IMR-90 (cell line): ENCODE results near the gene CEP290. TPM values are rescaled to one million over a fixed set of nuclear protein-coding genes. Genes with fewer than 3 reads are reported as not detected.

Experiments
- ATAC-seq: fragments of 200-7000 bp; cut with Tn5 transposase; 2 replicates; pipeline ENCODE4 v1.9.1; 2020; ENCODE audit warnings: low read depth, mild to moderate bottlenecking, moderate library complexity
- BruUV-seq: library from RNA; stranded (reverse); fragments of 400-500 nt; replicated peaks from 2 replicates; lab custom pipeline; 2021; lab: Mats Ljungman, UMichigan
- CTCF ChIA-PET: fragments of 300-600 bp; formaldehyde crosslinking; extraction: SDS; loops from one replicate; lab custom pipeline; 2021; ENCODE audit warnings: antibody characterized with exemption; lab: Yijun Ruan, JAX
- POLR2A ChIA-PET: fragments of 300-600 bp; sonication (Branson Sonifier 250); formaldehyde crosslinking; loops from one replicate; lab custom pipeline; 2022; ENCODE audit warnings: antibody characterized with exemption; ENCODE audit not compliant: unreplicated experiment; lab: Charles Lee
- DNase-seq: peaks from one replicate; pipeline ENCODE4 v3.0.0; 2013
- H2AFZ ChIP-seq: replicated peaks from 2 replicates; pipeline ENCODE3; 2013; ENCODE audit warnings: low read length, mild to moderate bottlenecking; ENCODE audit not compliant: poor library complexity
- H2AK5ac ChIP-seq: 2 replicates; pipeline ENCODE4 v1.6.1; 2013; ENCODE audit warnings: low read depth, low read length, inconsistent platforms
- H2AK9ac ChIP-seq: replicated peaks from 2 replicates; pipeline ENCODE3; 2013; ENCODE audit warnings: mild to moderate bottlenecking, low read depth, low read length, moderate library complexity; ENCODE audit not compliant: poor library complexity
- H2BK120ac ChIP-seq: 2 replicates; pipeline ENCODE4 v1.6.1; 2013; ENCODE audit warnings: low read depth, low read length, inconsistent platforms
- H2BK15ac ChIP-seq: 3 replicates; pipeline ENCODE4 v1.6.1; 2013; ENCODE audit warnings: low read depth, low read length, inconsistent platforms
- H2BK20ac ChIP-seq: 2 replicates; pipeline ENCODE4 v1.6.1; 2013; ENCODE audit warnings: low read depth, mild to moderate bottlenecking, inconsistent platforms, low read length, moderate library complexity
- H2BK5ac ChIP-seq: 2 replicates; pipeline ENCODE4 v1.6.1; 2013; ENCODE audit warnings: mild to moderate bottlenecking, low read depth, low read length, inconsistent platforms; ENCODE audit not compliant: poor library complexity, severe bottlenecking
- H3K14ac ChIP-seq: replicated peaks from 2 replicates; pipeline ENCODE4 v1.6.1; 2013; ENCODE audit warnings: low read depth, low read length, inconsistent platforms
- H3K18ac ChIP-seq: 2 replicates; pipeline ENCODE4 v1.6.1; 2013; ENCODE audit warnings: low read depth, low read length, control low read depth
- H3K23ac ChIP-seq: 2 replicates; pipeline ENCODE4 v1.6.1; 2013; ENCODE audit warnings: low read depth, low read length, inconsistent platforms
- H3K27ac ChIP-seq: 2 replicates; pipeline ENCODE4 v1.5.1; 2013; ENCODE audit warnings: mild to moderate bottlenecking, control low read depth, low read length; ENCODE audit not compliant: insufficient read depth
- H3K27me3 ChIP-seq: 2 replicates; pipeline ENCODE4 v1.6.1; 2013; ENCODE audit warnings: low read length; ENCODE audit not compliant: control insufficient read depth, insufficient read depth
- H3K36me3 ChIP-seq: 2 replicates; pipeline ENCODE4 v1.6.1; 2013; ENCODE audit warnings: low read length, mixed read lengths; ENCODE audit not compliant: control insufficient read depth, insufficient read depth
- H3K4ac ChIP-seq: 2 replicates; pipeline ENCODE4 v1.6.1; 2013; ENCODE audit warnings: low read depth, low read length, inconsistent platforms
- H3K4me1 ChIP-seq: 2 replicates; pipeline ENCODE4 v1.6.1; 2013; ENCODE audit warnings: low read length, mixed read lengths; ENCODE audit not compliant: control insufficient read depth, insufficient read depth
- H3K4me2 ChIP-seq: 2 replicates; pipeline ENCODE4 v1.6.1; 2013; ENCODE audit warnings: low read depth, mild to moderate bottlenecking, control low read depth, low read length, moderate library complexity
- H3K4me3 ChIP-seq: 2 replicates; pipeline ENCODE4 v1.5.1; 2013; ENCODE audit warnings: low read depth, mild to moderate bottlenecking, control low read depth, low read length, moderate library complexity; ENCODE audit not compliant: insufficient read depth
- H3K56ac ChIP-seq: 2 replicates; pipeline ENCODE4 v1.6.1; 2013; ENCODE audit warnings: low read length, inconsistent platforms; ENCODE audit not compliant: insufficient read depth; ENCODE audit errors: extremely low read depth
- H3K79me1 ChIP-seq, 2 experiments: 2 replicates each; pipeline ENCODE4 v1.6.1; 2013; ENCODE audit warnings: low read length in 2 of 2, inconsistent platforms in 1 of 2, low read depth in 1 of 2
- H3K9ac ChIP-seq: 2 replicates; pipeline ENCODE4 v1.6.1; 2013; ENCODE audit warnings: low read depth, low read length, control low read depth
- H3K9me1 ChIP-seq: 2 replicates; pipeline ENCODE4 v1.6.1; 2013; ENCODE audit warnings: low read length, inconsistent platforms; ENCODE audit not compliant: insufficient read depth
- H3K9me3 ChIP-seq: 2 replicates; pipeline ENCODE4 v1.6.1; 2013; ENCODE audit warnings: low read length; ENCODE audit not compliant: control insufficient read depth, insufficient read depth
- H4K20me1 ChIP-seq: 2 replicates; pipeline ENCODE4 v1.6.1; 2013; ENCODE audit warnings: low read length, inconsistent platforms; ENCODE audit not compliant: insufficient read depth
- H4K5ac ChIP-seq: 2 replicates; pipeline ENCODE4 v1.6.1; 2013; ENCODE audit warnings: mild to moderate bottlenecking, low read depth, low read length, control low read depth
- H4K8ac ChIP-seq, 2 experiments: 2 replicates each; pipeline ENCODE4 v1.6.1; 2013; ENCODE audit warnings: low read depth in 2 of 2, low read length in 2 of 2, control low read depth in 1 of 2, inconsistent platforms in 1 of 2
- H4K91ac ChIP-seq: 2 replicates; pipeline ENCODE4 v1.6.1; 2013; ENCODE audit warnings: low read depth, low read length, inconsistent platforms; ENCODE audit not compliant: insufficient read depth
- CEBPB ChIP-seq: IDR thresholded peaks from 2 replicates; pipeline ENCODE4 v1.6.1; 2012; ENCODE audit warnings: low read depth, low read length, improper control_type of control experiment
- MAFK ChIP-seq: IDR thresholded peaks from 2 replicates; pipeline ENCODE4 v1.6.1; 2012; ENCODE audit warnings: low read depth, low read length, improper control_type of control experiment
- MAZ ChIP-seq: IDR thresholded peaks from 2 replicates; pipeline ENCODE4 v1.6.1; 2012; ENCODE audit warnings: low read depth, mild to moderate bottlenecking, low read length, improper control_type of control experiment, moderate library complexity, borderline replicate concordance
- NFE2L2 ChIP-seq: fragments of 150-350 bp; IDR thresholded peaks from 2 replicates; pipeline ENCODE4 v1.6.1; 2016; ENCODE audit warnings: low read depth, mild to moderate bottlenecking, low read length
- POLR2A ChIP-seq: IDR thresholded peaks from 2 replicates; pipeline ENCODE4 v1.6.1; 2012; ENCODE audit warnings: mild to moderate bottlenecking, low read depth, low read length
- RAD21 ChIP-seq: IDR thresholded peaks from 2 replicates; pipeline ENCODE4 v1.6.1; 2012; ENCODE audit warnings: low read length, improper control_type of control experiment
- RCOR1 ChIP-seq: IDR thresholded peaks from 2 replicates; pipeline ENCODE4 v1.6.1; 2012; ENCODE audit warnings: mild to moderate bottlenecking, low read length, improper control_type of control experiment; ENCODE audit not compliant: insufficient replicate concordance
- RFX5 ChIP-seq: IDR thresholded peaks from 2 replicates; pipeline ENCODE4 v1.8.0; 2012; ENCODE audit warnings: low read depth, mild to moderate bottlenecking, low read length, moderate library complexity
- WGBS, 2 experiments: methylation state at CpG; one replicate each; pipeline versions ENCODE4 v1.1.5 to v1.1.7; 2013; ENCODE audit warnings: missing lambda C conversion rate in 2 of 2; ENCODE audit not compliant: insufficient read length in 1 of 2; ENCODE audit errors: extremely low coverage in 2 of 2; 5-methylcytosine and 5-hydroxymethylcytosine counted together
- dilution Hi-C: fragments of 300-500 bp; cut with HindIII; formaldehyde crosslinking; loops from one replicate; pipeline ENCODE4 v1.14.3; 2018; ENCODE audit warnings: low sequenced_read_pairs; ENCODE audit not compliant: unreplicated experiment
- in situ Hi-C: fragments of 300-500 bp; cut with MboI; formaldehyde crosslinking; loops from 3 replicates; pipeline ENCODE4 v1.14.3; 2019; ENCODE audit warnings: low sequenced_read_pairs, inconsistent platforms, mixed read lengths
- intact Hi-C: fragments of 100-400 bp; cut with micrococcal nuclease; formaldehyde crosslinking; loops from 2 replicates; pipeline ENCODE4 v1.10.0; 2022
- polyA plus RNA-seq, 3 experiments: library from polyadenylated mRNA; depleted of rRNA; stranded (reverse); fragments of >200 nt; gene quantifications; 2 replicates each; pipeline ENCODE4 v1.2.3, GENCODE V29; 2012; ENCODE audit warnings: low replicate concordance in 1 of 3
- total RNA-seq: library from RNA; depleted of rRNA; stranded (reverse); fragments of >200 nt; gene quantifications from 2 replicates; pipeline ENCODE4 v1.2.3, GENCODE V29; 2012
- TF ChIP-seq, protein P1 (sequence below): fragments of 150-350 bp; IDR thresholded peaks from 2 replicates; pipeline ENCODE4 v1.6.1; 2017; ENCODE audit warnings: mild to moderate bottlenecking, antibody characterized with exemption, low read length, low read depth
- TF ChIP-seq, protein P2 (sequence below): conservative IDR thresholded peaks from 2 replicates; pipeline ENCODE4 v1.5.1; 2012; ENCODE audit warnings: mild to moderate bottlenecking, low read depth, low read length, improper control_type of control experiment
- TF ChIP-seq, protein P3 (sequence below): fragments of 150-350 bp; IDR thresholded peaks from 2 replicates; pipeline ENCODE4 v1.6.1; 2016; ENCODE audit warnings: low read depth, mild to moderate bottlenecking, low read length, moderate library complexity, borderline replicate concordance

The CEP290 gene
- total and polyA plus RNA-seq, 2 of the 4 experiments (the other 2 are of a cell fraction): 4.3 to 7.9 TPM

DNA sequence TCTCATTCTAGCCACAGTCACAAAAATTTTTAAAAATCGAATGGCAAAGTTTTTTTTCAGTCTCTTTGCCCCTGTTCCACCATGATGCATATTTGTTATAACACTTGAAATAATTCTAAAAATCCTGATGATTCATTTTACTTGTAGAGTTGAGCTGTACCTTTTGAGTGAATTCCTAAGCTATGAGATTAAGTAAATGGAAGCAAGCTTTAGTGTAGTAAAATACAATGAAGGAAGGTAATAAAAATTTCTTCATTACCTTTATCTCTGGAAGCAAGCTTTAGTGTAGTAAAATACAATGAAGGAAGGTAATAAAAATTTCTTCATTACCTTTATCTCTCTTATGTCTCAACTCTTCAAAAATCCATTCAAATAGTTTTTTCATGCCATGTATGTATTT, 46.3 kb upstream of the CEP290 start:
- dilution Hi-C loops (no loop called here), in situ Hi-C loops (no loop called here)
- peak; percentile 49; the same call in 1 of the 2 replicates for ATAC-seq

More for the DNA sequence above, 46.3 kb upstream of the CEP290 start:
- no peak overlapping the region for H4K8ac ChIP-seq
- H4K5ac ChIP-seq: no peak overlapping the region
- H3K18ac ChIP-seq: no peak overlapping the region
- ChIA-PET CTCF (no interaction called here), POLR2A (no interaction called here)
- DNase-seq: peak; percentile 44
- no peaks in the 10 kb centered on the region for H3K36me3 ChIP-seq
- no peak overlapping the region for H2BK15ac ChIP-seq
- no peaks in the 10 kb centered on the region for H4K20me1 ChIP-seq
- H3K79me1 ChIP-seq: peaks cover 0 to 2% of the 10 kb centered on the region in 2 experiments; a peak in 1 of 4 replicates
- BruUV-seq: no TSS peak
- no peak overlapping the region for H3K4me3 ChIP-seq
- H3K4me1 ChIP-seq: no peaks in the 10 kb centered on the region
- no peak overlapping the region for H3K14ac ChIP-seq
- no peak overlapping the region for H2AFZ ChIP-seq
- H3K56ac ChIP-seq: no peak overlapping the region
- no peak for TF ChIP-seq RAD21
- TF ChIP-seq, protein P1, sequence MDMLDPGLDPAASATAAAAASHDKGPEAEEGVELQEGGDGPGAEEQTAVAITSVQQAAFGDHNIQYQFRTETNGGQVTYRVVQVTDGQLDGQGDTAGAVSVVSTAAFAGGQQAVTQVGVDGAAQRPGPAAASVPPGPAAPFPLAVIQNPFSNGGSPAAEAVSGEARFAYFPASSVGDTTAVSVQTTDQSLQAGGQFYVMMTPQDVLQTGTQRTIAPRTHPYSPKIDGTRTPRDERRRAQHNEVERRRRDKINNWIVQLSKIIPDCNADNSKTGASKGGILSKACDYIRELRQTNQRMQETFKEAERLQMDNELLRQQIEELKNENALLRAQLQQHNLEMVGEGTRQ: no peak
- TF ChIP-seq, protein P2, sequence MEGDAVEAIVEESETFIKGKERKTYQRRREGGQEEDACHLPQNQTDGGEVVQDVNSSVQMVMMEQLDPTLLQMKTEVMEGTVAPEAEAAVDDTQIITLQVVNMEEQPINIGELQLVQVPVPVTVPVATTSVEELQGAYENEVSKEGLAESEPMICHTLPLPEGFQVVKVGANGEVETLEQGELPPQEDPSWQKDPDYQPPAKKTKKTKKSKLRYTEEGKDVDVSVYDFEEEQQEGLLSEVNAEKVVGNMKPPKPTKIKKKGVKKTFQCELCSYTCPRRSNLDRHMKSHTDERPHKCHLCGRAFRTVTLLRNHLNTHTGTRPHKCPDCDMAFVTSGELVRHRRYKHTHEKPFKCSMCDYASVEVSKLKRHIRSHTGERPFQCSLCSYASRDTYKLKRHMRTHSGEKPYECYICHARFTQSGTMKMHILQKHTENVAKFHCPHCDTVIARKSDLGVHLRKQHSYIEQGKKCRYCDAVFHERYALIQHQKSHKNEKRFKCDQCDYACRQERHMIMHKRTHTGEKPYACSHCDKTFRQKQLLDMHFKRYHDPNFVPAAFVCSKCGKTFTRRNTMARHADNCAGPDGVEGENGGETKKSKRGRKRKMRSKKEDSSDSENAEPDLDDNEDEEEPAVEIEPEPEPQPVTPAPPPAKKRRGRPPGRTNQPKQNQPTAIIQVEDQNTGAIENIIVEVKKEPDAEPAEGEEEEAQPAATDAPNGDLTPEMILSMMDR: no peak
- no peak for TF ChIP-seq MAFK
- no peak for TF ChIP-seq CEBPB
- TF ChIP-seq MAZ: no peak
- TF ChIP-seq NFE2L2: no peak
- no peak for TF ChIP-seq POLR2A
- TF ChIP-seq, protein P3, sequence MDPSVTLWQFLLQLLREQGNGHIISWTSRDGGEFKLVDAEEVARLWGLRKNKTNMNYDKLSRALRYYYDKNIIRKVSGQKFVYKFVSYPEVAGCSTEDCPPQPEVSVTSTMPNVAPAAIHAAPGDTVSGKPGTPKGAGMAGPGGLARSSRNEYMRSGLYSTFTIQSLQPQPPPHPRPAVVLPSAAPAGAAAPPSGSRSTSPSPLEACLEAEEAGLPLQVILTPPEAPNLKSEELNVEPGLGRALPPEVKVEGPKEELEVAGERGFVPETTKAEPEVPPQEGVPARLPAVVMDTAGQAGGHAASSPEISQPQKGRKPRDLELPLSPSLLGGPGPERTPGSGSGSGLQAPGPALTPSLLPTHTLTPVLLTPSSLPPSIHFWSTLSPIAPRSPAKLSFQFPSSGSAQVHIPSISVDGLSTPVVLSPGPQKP: no peak
- no peak for TF ChIP-seq RFX5
- no peak for TF ChIP-seq RCOR1
- H3K4ac ChIP-seq: no peak overlapping the region
- H4K91ac ChIP-seq: no peak overlapping the region
- no peaks in the 10 kb centered on the region for H3K9me1 ChIP-seq
- no peak overlapping the region for H3K23ac ChIP-seq
- H3K27me3 ChIP-seq: no peaks in the 10 kb centered on the region
- H2BK120ac ChIP-seq: no peak overlapping the region
- no peak overlapping the region for H2AK5ac ChIP-seq
- intact Hi-C loops: no loop called here
- H2AK9ac ChIP-seq: no peak overlapping the region
- H3K4me2 ChIP-seq: no peak overlapping the region
- no peak overlapping the region for H2BK5ac ChIP-seq
- H3K9me3 ChIP-seq: no peaks in the 10 kb centered on the region
- WGBS, 2 experiments: no CpG with 5 or more reads among the region's 1 CpG
- H2BK20ac ChIP-seq: no peak overlapping the region
- H3K27ac ChIP-seq: no peak overlapping the region
- no peak overlapping the region for H3K9ac ChIP-seq
